Gastroesophageal sphincter (tissue), 3 donors: Measurements from ENCODE around the gene ATF6.

Source experiments
- CTCF ChIP-seq, 4 experiments: fragments of 200-600 bp in 2 of 4; fragments of 450-650 bp in 2 of 4; sonication (generic) in 1 of 4; IDR thresholded peaks; one replicate each; pipeline ENCODE4 v1.5.1; 2017 to 2019; ENCODE audit warnings: antibody characterized with exemption in 4 of 4, mild to moderate bottlenecking in 2 of 4, moderate library complexity in 2 of 4
- POLR2AphosphoS5 ChIP-seq: sonication (generic); formaldehyde crosslinking; IDR thresholded peaks from one replicate; pipeline ENCODE4 v1.6.1; 2017; ENCODE audit warnings: antibody characterized with exemption

DNA sequence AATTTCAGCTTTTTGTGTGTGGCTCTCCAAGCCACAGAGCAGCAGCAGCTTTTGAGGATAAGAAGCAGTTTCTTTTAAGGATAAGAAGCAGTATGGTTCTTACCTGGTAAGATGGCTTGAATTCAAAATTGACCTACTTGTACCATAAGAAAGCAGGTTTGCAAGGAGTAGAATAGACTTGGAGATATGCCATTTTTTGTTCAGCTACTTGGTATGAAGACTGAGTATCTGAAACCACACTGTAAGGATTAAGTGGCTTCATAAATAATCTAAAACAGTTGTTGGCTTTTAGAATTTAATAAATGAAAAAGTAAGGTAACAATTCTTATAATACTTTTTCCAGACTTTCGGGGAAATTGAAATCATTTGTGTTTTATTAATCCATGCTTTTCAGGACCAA, 74.2 kb downstream of the ATF6 start:
- TF ChIP-seq CTCF (IDR thresholded peaks at IDR 0.05): no peak
- TF ChIP-seq POLR2AphosphoS5: no peak
